ENCODE results near the gene PLEKHG7. TPM values are rescaled to one million over a fixed set of nuclear protein-coding genes. Genes with fewer than 3 reads are reported as not detected.

PLEKHG7 gene
- total and polyA plus RNA-seq, 9 of the 15 experiments (the other 6 are each of a cell fraction or from before 2014, with no cell fraction given): 0.03 TPM; not detected in 8

- no peaks in the 10 kb centered on the region; a peak in 1 of 5 replicates for H3K4me1 ChIP-seq (replicated peaks in 1 of 2; ENCODE audit: control insufficient read depth in 2 of 2, insufficient read depth in 2 of 2, low read length in 2 of 2)
- in situ Hi-C loops (cut with MboI): no loop called here
- no peak for FAIRE-seq
- POLR2A ChIA-PET: interaction anchor here (0.7 to 0.9 kb wide), 2 partner anchors 19 to 339 kb away, joined by 3 to 4 read pairs; no protein-coding TSS in a partner anchor
- no peak for DNase-seq (ENCODE audit: extremely low read depth in 1 of 4, low spot score in 3 of 4)
- TF ChIP-seq SMC3 (conservative IDR thresholded peaks at IDR 0.05; ENCODE audit: insufficient read depth, low read depth, low read length) (no peak), BCOR (IDR thresholded peaks at IDR 0.05) (no peak), AFF1 (IDR thresholded peaks at IDR 0.05; ENCODE audit: low read depth in 1 of 2, partially characterized antibody in 2 of 2) (no peak), SAP30 (IDR thresholded peaks at IDR 0.05; ENCODE audit: borderline replicate concordance, insufficient read depth, low read depth, low read length, poor library complexity, severe bottlenecking) (no peak), ZNF75A (CRISPR knock-in tag; IDR thresholded peaks at IDR 0.05) (no peak), PCBP2 (IDR thresholded peaks at IDR 0.05; ENCODE audit: low read depth, low read length, poor library complexity, severe bottlenecking) (no peak), RBM14 (IDR thresholded peaks at IDR 0.05; ENCODE audit: borderline replicate concordance, insufficient read depth, low read depth, low read length) (no peak), CAMTA2 (CRISPR knock-in tag; conservative IDR thresholded peaks at IDR 0.05) (no peak), NCOA4 (IDR thresholded peaks at IDR 0.05; ENCODE audit: partially characterized antibody) (no peak), ZC3H8 (IDR thresholded peaks at IDR 0.05) (no peak)
- H3K27me3 ChIP-seq (ENCODE audit: control insufficient read depth in 2 of 2, insufficient read depth in 2 of 2, low read length in 2 of 2): no peaks in the 10 kb centered on the region
- CTCF ChIA-PET (ENCODE audit: low intra/inter-chr PET ratio): no interaction called here
- H3K4me3 ChIP-seq: no peak overlapping the region
- H3K9me1 ChIP-seq (ENCODE audit: control insufficient read depth, insufficient read depth, low read length): no peaks in the 10 kb centered on the region
- intact Hi-C loops (cut with micrococcal nuclease): no loop called here
- BruUV-seq (replicated peaks): no TSS peak
- no peak overlapping the region for H3K4me2 ChIP-seq (ENCODE audit: insufficient read depth, low read length)
- no peak for ATAC-seq
- no peaks in the 10 kb centered on the region for H3K79me2 ChIP-seq (ENCODE audit: control insufficient read depth, insufficient read depth, low read length)
- H3K9ac ChIP-seq (ENCODE audit: insufficient read depth in 1 of 2, low read depth in 2 of 2, low read length in 2 of 2): no peak overlapping the region
- no peaks in the 10 kb centered on the region for H3K9me3 ChIP-seq (replicated peaks; ENCODE audit: control insufficient read depth, insufficient read depth, low read depth, low read length)
- WGBS (ENCODE audit: insufficient coverage, low coverage, missing lambda C conversion rate): 5% methylated on average over 1 of the region's 1 CpG
- no peak overlapping the region for H3K27ac ChIP-seq (ENCODE audit: extremely low read depth, low read depth, low read length)
- no peak overlapping the region for H2AFZ ChIP-seq (ENCODE audit: low read depth, low read length)
- no peaks in the 10 kb centered on the region for H4K20me1 ChIP-seq (replicated peaks; ENCODE audit: control insufficient read depth, insufficient read depth, low read length)
- no peaks in the 10 kb centered on the region for H3K36me3 ChIP-seq (ENCODE audit: control insufficient read depth, insufficient read depth, low read length)
These were observed 63.1 kb downstream of the PLEKHG7 start for GRCh38 chr12:92765871-92766270.
